ENCODE data around the gene AGBL5. TPM values are rescaled to one million over a fixed set of nuclear protein-coding genes. Genes with fewer than 3 reads are reported as not detected.

Gene AGBL5
- total RNA-seq, 4 donors from 2014 or later: 12.1 to 14.4 (median 14.3) TPM

DNA sequence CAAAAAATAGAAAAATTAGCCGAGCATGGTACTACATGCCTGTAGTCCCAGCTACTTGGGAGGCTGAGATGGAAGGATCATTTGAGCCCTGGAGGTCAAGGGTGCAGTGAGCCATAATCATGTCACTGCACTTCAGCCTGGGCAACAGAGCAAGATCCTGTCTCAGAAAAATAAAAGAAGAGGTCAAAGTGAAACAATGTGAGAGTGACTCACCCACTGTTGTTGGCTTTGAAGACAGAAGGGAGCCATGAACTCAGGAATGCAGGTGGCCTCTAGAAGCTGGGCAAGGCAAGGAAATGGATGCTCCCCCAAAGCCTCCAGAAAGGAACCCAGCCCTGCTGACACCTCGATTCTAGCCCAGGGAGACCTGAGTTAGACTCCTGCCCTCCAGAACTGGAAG is 22.4 kb upstream of the AGBL5 start:
- TF ChIP-seq POLR2A (IDR thresholded peaks at IDR 0.05): no peak
- no peak for TF ChIP-seq EP300 (IDR thresholded peaks at IDR 0.05)
- TF ChIP-seq, protein P1, sequence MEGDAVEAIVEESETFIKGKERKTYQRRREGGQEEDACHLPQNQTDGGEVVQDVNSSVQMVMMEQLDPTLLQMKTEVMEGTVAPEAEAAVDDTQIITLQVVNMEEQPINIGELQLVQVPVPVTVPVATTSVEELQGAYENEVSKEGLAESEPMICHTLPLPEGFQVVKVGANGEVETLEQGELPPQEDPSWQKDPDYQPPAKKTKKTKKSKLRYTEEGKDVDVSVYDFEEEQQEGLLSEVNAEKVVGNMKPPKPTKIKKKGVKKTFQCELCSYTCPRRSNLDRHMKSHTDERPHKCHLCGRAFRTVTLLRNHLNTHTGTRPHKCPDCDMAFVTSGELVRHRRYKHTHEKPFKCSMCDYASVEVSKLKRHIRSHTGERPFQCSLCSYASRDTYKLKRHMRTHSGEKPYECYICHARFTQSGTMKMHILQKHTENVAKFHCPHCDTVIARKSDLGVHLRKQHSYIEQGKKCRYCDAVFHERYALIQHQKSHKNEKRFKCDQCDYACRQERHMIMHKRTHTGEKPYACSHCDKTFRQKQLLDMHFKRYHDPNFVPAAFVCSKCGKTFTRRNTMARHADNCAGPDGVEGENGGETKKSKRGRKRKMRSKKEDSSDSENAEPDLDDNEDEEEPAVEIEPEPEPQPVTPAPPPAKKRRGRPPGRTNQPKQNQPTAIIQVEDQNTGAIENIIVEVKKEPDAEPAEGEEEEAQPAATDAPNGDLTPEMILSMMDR (IDR thresholded peaks at IDR 0.05): no peak
- H3K27ac ChIP-seq: no peak overlapping the region
- H3K36me3 ChIP-seq: peaks cover 0 to 55% (median 0%) of the 10 kb centered on the region in 3 donors
- peaks cover 0 to 27% (median 6%) of the 10 kb centered on the region in 4 donors for H3K4me1 ChIP-seq
- H3K4me3 ChIP-seq: no peak overlapping the region
- 76 to 89% methylated on average over 2 of the region's 2 CpGs for WGBS, 2 donors
- H3K27me3 ChIP-seq: no peaks in the 10 kb centered on the region
- no peak for DNase-seq (ENCODE audit: low spot score in 2 of 2)
- H3K9me3 ChIP-seq: no peaks in the 10 kb centered on the region

DNA sequence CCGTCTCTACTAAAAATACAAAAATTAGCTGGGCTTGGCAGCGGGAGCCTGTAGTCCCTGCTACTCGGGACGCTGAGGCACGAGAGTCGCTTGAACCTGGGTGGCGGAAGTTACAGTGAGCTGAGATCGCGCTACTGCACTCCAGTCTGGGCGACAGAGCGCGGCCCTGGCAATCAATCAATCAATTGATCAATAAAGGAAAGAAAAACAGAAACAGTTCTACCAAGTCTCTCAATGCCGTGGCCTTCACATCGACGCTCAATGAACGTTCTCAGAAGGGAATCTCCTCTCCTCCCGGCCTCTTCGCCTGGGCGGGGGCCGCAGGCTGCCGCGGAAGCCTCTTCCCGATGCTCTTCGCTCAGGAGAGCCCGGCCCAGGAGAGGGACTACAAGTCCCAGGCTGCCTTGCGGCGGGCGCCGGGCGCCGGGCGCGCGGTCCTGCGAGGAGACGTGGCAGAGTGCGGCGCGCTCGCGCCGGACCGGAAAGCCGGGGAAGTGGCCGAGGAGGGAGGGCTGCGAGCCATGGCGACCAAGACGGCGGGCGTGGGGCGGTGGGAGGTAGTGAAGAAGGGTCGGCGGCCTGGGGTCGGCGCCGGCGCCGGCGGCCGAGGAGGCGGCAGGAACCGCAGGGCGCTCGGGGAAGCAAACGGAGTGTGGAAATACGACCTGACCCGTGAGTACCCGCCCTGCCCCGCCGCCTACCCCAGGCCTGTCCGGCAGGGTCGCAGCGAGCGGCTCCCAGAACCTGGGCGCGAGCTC is 18.8 kb upstream of the AGBL5 start, which contains the start of gene TMEM214:
TSS of gene TMEM214 (plus strand) at position 471 of the 758 bp plus-strand sequence. CDS start at position 522, 51 bp downstream.
- peak within 1 kb of the TSS; percentile 87 to 95 (median 92) for H3K4me3 ChIP-seq
- no peaks in the 10 kb centered on the region for H3K9me3 ChIP-seq
- peak; percentile 26 to 69 for TF ChIP-seq EP300 (IDR thresholded peaks at IDR 0.05)
- peak; percentile 30 to 61 for TF ChIP-seq POLR2A (IDR thresholded peaks at IDR 0.05)
- TF ChIP-seq, protein P1 (IDR thresholded peaks at IDR 0.05): peak in 1 of 5 experiments; percentile 29
- peaks cover 0 to 44% (median 11%) of the 10 kb centered on the region in 4 donors for H3K4me1 ChIP-seq
- H3K27me3 ChIP-seq: no peaks in the 10 kb centered on the region
- H3K27ac ChIP-seq: peak within 1 kb of the TSS; percentile 74 to 92 (median 88)
- H3K36me3 ChIP-seq: peaks cover 0 to 50% (median 28%) of the 10 kb centered on the region in 3 donors
- DNase-seq (ENCODE audit: low spot score in 2 of 2): peak; percentile 76 to 78
- WGBS, 2 donors: 1% methylated on average over 33 to 45 of the region's 76 CpGs

DNA sequence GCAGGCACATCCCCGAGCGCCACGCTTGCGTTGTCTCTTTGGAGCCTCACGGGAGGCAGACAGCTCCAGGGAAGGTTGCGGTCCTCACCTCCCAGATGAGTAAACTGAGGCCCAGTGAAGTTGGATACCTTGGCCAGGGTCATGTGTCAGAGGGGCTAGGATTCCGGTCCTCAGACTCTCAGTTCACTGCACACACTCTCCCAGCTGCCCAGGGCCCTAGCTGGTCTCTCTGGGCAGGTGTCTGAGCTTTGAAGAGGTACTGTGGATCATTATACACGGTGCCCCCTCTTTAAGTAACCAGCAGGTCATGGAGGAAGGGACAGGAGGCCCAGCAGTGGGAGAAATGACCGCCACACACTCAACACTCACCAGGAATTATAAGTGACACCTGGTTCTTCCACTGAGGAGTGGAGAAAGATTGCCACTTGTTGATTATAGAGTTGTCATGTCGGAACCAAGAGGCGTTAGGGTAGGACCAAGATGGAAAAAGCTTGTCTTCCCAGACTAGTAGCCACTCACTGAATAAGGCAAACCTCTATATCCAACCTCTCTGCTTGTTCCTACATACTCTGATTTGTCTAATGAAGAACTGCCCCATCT is 18.1 kb upstream of the AGBL5 start:
- peak overlapping the region; percentile 74 to 92 (median 88) for H3K27ac ChIP-seq
- WGBS, 2 donors: 11 to 24% methylated on average over 4 to 11 of the region's 11 CpGs
- DNase-seq (ENCODE audit: low spot score in 2 of 2): no peak
- H3K9me3 ChIP-seq: no peaks in the 10 kb centered on the region
- no peak for TF ChIP-seq EP300 (IDR thresholded peaks at IDR 0.05)
- TF ChIP-seq POLR2A (IDR thresholded peaks at IDR 0.05): no peak
- TF ChIP-seq, protein P1 (IDR thresholded peaks at IDR 0.05): no peak
- H3K4me3 ChIP-seq: peak overlapping the region; percentile 87 to 95 (median 92)
- H3K4me1 ChIP-seq: peaks cover 0 to 44% (median 11%) of the 10 kb centered on the region in 4 donors
- H3K27me3 ChIP-seq: no peaks in the 10 kb centered on the region
- H3K36me3 ChIP-seq: peaks cover 0 to 50% (median 35%) of the 10 kb centered on the region in 3 donors

DNA sequence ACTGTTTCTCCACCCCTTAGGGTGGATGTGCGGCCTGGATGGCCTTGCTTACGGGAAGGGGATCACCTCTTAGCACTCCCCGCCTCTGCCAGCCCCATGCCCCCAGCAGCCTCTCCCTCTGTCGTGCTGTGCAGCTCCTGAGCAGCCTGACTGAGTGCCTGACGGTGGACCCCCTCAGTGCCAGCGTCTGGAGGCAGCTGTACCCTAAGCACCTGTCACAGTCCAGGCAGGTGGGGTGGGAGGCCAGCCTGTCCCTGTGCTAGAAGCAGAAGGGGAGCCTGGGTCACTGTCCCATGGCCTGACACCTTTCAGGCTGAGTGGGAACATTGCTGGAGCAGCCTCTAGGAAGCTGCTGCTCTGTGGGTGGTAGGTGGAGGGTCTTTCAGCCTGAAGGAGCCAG is 13.5 kb upstream of the AGBL5 start:
- H3K36me3 ChIP-seq: peaks cover 0 to 75% (median 56%) of the 10 kb centered on the region in 3 donors
- H3K9me3 ChIP-seq: no peaks in the 10 kb centered on the region
- H3K4me1 ChIP-seq: peaks cover 0 to 25% (median 11%) of the 10 kb centered on the region in 4 donors
- H3K27ac ChIP-seq: no peak overlapping the region
- H3K4me3 ChIP-seq: no peak overlapping the region
- DNase-seq (ENCODE audit: low spot score in 2 of 2): no peak
- 86 to 94% methylated on average over 3 to 6 of the region's 6 CpGs for WGBS, 2 donors
- no peaks in the 10 kb centered on the region for H3K27me3 ChIP-seq
- no peak for TF ChIP-seq EP300 (IDR thresholded peaks at IDR 0.05)
- no peak for TF ChIP-seq POLR2A (IDR thresholded peaks at IDR 0.05)
- TF ChIP-seq, protein P1 (IDR thresholded peaks at IDR 0.05): no peak
